HepG2 (cell line): ENCODE measurements around the gene NBR1. TPM values are rescaled to one million over a fixed set of nuclear protein-coding genes. Genes with fewer than 3 reads are reported as not detected.

Experiments used
- AHDC1 ChIP-seq: sonication (generic); formaldehyde crosslinking; IDR thresholded peaks from 2 replicates; pipeline ENCODE4 v1.5.1; 2020; ENCODE audit warnings: mild to moderate bottlenecking, missing genetic modification reagents, borderline replicate concordance
- ARID2 ChIP-seq: sonication (generic); formaldehyde crosslinking; IDR thresholded peaks from 2 replicates; pipeline ENCODE4 v1.8.1; 2022; ENCODE audit warnings: mild to moderate bottlenecking, missing genetic modification reagents, borderline replicate concordance
- FOXM1 ChIP-seq: sonication (generic); formaldehyde crosslinking; IDR thresholded peaks from 2 replicates; pipeline ENCODE4 v1.5.0; 2020; ENCODE audit warnings: missing genetic modification reagents
- MZF1 ChIP-seq: sonication (generic); formaldehyde crosslinking; IDR thresholded peaks from 2 replicates; pipeline ENCODE4 v1.8.1; 2023; ENCODE audit warnings: mild to moderate bottlenecking, missing genetic modification reagents, borderline replicate concordance
- U2AF1 ChIP-seq: fragments of 200-400 bp; formaldehyde crosslinking; optimal IDR thresholded peaks from 2 replicates; pipeline ENCODE3; 2017; ENCODE audit warnings: mild to moderate bottlenecking, low read depth, low read length
- polyA plus RNA-seq, 8 experiments: library from polyadenylated mRNA; depleted of rRNA in 3 of 8; stranded (reverse) in 7 of 8; unstranded in 1 of 8; fragments of >200 nt; fragmentation: Illumina TruSeq in 4 of 8; extraction: Trizol in 4 of 8; gene quantifications; 2 replicates each; pipeline versions ENCODE4 v1.2.1 to v1.2.3, GENCODE V29; 2011 to 2016; ENCODE audit warnings: low read depth in 4 of 8, missing spikeins in 1 of 8, mixed read lengths in 1 of 8; ENCODE audit not compliant: insufficient read depth in 1 of 8
- total RNA-seq, 5 experiments: library from RNA; depleted of rRNA; stranded (reverse); fragments of >200 nt; fragmentation: Illumina TruSeq; extraction: Trizol; gene quantifications; 2 replicates each; pipeline ENCODE4 v1.2.3, GENCODE V29; 2016; ENCODE audit warnings: low read depth in 1 of 5

The NBR1 gene
- total and polyA plus RNA-seq, 2 of the 13 experiments (the other 11 are each of a cell fraction or from before 2014, with no cell fraction given) = 51.7 to 121 TPM

- TF ChIP-seq FOXM1 (CRISPR knock-in tag) (no peak), AHDC1 (CRISPR knock-in tag) (peak; percentile 15; the same call in 1 of the 2 replicates), MZF1 (CRISPR knock-in tag) (no peak), ARID2 (CRISPR knock-in tag) (no peak), U2AF1 (peak; percentile 40)
- TF ChIP-seq, all 625 proteins: peak for 269
Observed at GRCh38 chr17:43170766-43171585, at the start of gene NBR1 (continued).
